Measurements from ENCODE around the gene SERPINA12.

Gene SERPINA12

DNA sequence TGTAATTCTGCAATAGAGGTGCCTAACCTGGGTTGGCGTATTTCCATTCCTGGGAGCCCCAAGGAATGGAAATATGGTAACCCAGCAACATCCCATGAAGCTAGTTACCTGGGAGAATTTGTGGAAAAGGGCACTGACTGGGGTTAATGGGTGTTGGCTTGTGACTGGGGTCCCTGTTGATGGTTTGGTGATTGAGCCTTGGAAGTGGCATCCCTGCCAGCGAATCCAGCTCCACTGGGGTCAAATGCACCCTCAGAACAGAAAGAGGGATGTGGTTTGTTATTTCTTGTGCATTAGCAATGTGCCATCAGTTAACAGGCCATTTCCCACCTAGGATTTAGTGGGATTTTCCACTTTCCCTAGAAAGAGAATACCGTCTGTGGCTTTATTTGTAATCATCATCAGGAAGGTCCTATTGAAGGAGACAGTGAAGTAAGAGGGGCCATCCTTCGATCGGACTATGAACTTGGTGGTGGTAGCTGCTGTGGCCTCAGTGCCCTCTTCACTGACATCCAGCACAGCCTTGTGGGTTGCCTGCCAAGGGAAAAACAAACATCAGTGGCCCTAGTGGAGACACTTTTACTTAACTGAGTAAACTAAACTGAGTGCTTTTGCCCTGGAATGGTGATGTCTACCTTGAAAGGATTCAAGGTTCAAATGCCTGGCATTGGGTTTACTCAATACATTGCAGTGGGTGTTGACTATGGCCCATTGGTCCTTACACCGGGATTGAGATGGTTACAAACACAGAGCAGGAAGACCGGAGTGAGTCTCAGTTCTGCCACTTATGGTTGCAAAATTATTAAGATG lies 46.3 kb downstream of the SERPINA12 start:
- DNase-seq: no peak

- DNase-seq: no peak
Observed at GRCh38 chr14:94462219-94462551, 47.1 kb downstream of the SERPINA12 start.

DNA sequence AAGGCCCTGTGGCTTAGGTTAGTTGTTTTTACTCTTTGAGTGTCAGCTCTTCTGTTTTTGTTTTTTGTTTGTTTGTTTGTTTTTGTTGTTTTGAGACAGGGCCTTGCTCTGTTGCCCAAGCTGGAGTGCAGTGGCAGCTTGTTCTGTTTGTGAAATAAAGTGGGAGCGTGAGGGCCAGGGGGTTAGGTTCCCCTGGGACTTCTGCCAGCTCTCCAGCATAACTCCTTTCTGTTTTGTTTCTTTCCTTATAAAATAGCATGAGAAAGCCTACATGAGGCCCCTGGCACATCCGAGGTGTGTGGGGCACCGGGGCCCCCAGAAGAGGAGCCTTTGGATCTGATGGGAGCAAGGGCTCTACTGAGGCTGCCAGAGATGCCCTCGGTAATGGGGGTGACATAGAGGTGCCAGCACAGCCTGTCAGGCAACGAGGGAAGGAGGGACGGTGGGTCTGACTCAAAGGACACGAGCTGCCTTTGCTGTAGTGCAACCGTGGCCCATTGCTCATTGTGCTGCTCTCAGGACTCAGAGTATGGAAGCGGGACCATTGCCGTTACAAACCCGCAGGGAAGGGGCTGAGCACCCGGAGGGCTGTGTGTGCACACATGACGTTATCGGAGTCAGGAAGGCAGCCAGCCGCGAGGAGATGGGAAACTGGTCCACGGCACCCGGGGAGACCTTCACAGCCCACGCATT lies 47.6 kb downstream of the SERPINA12 start:
- DNase-seq: no peak

- no peak for DNase-seq
Observed at GRCh38 chr14:94460631-94461416, 48.4 kb downstream of the SERPINA12 start.

DNA sequence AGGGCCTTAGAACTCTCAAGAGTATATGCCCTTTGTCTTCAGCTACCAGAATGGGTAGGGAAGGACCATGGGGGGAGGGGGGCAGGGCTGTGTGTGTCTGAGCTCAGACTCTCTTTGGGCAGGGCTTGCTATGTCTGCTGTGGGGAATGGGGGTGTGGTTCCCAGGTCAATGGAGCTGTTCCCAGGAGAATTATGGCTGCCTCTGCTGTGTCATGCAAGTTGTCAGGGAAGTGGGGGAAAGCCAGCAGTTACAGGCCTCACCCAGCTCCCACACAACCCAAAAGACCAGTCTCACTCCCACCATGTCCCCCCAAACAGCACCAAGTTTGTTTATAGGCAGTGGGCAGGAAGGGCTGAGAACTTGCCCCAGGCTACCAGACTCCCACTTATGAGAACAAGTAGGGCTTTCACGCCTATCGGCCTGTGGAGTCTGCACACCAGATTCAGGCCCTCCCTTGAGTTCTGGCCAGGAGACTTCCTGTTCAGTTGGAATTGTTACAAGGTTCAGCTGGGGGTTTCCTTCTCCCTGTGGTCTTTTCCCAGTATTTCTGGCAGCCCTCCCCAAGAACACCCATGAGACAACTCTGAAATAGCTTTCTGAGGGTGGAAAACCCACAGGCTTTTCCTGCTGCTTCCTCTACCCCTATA lies 50.6 kb downstream of the SERPINA12 start:
- no peak for DNase-seq

DNA sequence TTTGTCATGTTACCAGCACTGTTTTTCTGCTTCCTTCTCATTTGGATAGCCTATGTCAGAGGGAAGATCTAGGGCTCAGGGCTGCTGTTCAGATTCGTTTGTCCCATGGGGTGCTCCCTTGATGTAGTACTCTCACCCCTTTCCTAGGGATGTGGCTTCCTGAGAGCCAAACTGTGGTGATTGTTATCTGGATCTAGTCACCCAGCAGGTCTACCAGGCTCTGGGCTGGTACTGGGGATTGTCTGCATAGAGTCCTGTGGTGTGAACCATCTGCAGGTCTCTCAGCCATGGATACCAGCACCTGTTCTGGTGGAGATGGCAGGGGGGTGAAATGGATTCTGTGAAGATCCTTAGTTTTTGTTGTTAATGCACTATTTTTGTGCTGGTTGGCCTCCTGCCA lies 51.2 kb downstream of the SERPINA12 start:
- DNase-seq: no peak

DNA sequence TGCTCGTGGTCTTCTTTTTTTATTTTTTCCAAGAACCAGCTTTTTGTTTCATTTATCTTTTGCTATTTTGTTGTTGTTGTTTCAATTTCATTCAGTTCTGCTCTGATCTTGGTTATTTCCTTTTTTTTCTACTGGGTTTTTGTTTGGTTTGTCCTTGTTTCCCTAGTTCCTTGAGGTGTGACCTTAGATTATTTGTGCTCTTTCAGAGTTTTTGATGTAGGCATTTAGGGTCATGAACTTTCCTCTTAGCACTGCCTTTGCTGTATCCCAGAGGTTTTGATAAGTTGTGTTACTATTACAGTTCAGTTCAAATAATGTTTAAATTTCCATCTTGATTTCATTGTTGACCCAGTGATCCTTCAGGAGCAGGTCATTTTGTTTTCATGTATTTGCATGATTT lies 53.3 kb downstream of the SERPINA12 start:
- no peak for DNase-seq

DNA sequence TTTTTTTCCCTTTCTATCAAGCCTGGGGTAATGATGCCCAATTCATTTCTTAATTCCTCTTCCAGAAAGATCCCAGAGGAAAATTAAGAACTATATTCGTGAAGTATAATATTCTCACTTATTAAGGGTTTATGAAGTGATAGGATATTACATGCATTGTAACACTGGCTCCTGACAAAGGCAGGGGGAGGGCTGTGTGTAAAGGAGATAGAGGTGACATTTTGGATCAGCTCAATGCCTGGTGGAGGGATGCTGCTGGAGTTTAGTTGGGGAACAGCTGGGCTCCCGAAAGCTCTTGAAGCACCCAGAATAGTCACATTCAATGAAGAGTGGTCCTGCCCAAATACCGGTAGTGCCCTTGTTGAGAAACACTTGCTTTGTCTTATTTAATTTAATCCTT lies 57.4 kb downstream of the SERPINA12 start:
- no peak for DNase-seq

GRCh38 chr14:94451091-94451771 lies 58.0 kb downstream of the SERPINA12 start:
- DNase-seq: no peak

GRCh38 chr14:94450722-94451090 lies 58.6 kb downstream of the SERPINA12 start:
- DNase-seq: no peak

DNA sequence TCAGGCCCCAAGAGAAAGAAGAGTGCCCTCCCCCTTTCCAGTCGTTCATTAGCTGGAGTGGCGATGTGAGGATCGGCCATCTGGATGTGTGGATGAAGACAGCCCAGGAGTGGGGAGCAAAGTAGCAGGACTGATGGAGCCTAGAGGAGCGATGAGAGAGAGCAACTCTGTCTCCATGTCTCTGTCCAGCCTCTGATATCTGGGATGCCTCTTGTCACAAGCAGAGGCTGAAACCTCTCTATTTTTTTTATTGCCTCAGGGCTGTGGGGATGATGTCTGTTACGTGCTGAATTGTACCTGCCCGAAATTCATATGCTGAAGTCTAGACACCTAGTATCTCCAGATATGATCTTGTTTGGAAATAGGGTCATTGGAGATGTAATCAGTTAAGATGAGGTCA lies 59.3 kb downstream of the SERPINA12 start:
- no peak for DNase-seq

DNA sequence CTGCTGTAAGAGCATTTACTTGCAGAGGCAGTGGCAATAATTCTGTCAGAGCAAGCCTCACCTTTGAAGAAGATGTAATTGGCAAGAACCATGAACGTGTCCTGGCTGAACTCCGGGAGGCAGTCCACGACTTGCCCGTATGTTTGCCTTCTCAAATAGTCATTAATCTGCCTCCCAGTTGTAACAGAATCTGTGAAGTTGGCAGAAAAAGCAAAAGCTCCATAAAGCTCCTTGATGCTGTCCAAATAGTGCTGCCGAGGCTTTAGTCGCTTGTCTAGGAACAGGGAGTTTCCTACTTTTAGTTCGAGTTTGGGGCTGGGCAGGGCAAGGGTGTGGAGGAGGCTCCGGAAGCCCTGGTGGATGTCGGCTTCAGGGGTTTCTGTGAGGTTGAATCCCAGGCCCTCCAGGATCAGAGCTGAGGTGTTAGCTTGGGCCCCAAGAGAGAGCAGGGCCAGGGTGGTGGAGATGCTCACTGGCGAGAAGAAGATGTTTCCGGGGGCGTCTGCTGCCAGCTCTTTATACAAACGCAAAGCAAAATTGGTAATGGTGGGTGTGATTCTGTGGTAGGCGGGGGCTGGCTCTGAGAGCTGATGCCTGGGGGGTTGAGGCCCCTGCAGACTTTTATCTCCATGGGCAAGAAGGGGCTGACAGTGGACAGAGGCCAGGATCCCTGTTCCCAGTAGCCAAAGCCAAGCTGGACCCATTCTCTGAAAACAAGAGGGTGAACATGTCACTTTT lies 61.0 kb downstream of the SERPINA12 start:
- no peak for DNase-seq

DNA sequence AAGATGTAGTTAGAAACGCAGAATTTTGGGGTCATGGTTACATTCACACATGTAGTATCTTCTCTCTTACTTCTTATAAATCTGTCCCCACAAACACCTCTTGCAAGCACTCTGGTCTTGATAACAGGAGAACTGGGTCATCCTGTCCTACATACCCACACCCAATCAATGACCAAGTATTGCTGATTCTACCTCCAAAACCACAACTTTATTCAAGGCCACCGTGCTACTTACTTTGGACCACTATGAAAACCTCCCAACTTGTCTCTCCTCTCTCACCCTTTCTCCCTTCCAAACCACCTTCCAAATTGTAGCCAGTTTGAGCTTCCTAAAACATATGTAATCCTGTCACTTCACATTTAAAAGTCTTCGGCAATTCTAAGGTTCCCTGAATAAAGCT lies 62.1 kb downstream of the SERPINA12 start:
- DNase-seq: no peak

DNA sequence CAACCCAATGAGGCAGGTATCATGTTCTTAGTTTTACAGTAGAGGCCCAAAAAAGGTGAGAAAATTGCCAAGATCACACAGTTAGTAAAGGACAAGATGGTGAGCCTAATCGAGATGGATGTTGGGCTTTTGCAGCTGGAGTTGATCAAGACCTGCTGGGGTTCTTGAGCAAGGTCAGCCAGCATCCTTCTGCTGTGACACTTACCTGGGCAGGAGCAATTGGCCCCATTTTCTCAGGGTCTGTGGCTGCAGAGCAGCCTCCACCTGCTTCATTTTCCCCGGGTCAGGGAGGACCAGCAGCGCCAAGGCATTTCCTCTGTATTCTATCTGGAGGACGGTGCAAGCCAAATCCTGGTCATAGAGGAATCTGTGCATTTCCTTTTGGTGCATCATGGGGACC lies 63.1 kb downstream of the SERPINA12 start:
- no peak for DNase-seq

GRCh38 chr14:94445003-94445402 lies 64.3 kb downstream of the SERPINA12 start:
- DNase-seq: no peak

- no peak for DNase-seq
Observed at GRCh38 chr14:94441531-94442205, 67.6 kb downstream of the SERPINA12 start.

DNA sequence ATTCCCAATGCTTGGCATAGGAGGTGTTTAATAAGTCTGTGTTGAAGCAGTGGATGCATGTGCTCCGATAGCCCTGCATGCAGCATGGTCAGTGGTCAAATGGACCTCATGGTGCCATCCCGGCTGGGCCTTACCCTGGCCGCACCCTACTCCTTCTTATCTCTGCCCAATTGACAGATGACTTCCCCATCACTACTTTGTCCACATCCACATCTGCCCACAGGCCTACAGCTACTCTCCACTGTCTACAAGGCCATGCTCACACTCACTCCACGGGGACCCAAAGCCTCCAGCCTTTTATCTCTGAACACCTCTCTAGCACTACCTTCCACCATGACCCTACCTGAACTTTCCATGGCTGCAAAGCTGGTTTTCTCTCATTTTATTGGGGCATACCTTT lies 68.1 kb downstream of the SERPINA12 start:
- no peak for DNase-seq

DNA sequence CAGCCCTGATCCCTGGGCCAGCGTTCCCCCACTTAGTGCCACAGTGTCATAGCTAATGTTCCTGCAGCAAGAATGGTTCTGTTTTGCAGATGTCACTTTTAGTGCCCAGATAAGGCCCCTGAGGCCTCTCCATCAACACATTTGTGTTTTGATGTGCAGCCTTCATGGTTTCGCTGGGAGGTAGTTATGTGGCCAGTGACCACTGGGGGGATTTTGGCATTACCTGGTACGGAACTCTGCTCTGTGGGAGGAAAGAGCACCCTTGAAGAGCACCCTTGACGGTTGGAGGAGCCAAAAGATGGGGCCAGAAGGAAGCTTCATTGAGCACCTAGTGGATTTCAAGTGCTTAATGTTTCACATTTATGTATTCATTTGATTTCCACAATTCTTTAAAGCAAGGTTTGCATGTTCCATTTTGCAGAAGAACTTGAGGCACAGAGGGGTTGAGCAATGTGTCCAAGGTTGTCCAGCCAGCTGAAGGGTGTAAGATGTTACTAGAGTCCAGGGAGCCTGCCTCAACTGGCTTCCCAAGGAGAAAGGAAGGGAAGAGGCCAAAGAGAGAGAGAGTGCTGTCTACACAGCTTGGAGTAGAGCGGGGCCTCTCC lies 69.7 kb downstream of the SERPINA12 start:
- DNase-seq: no peak

Data from activated effector memory CD4-positive, alpha-beta T cell treated with Interleukin-2 at 50 U/mL for 16 hours (primary cell).